Measurements from ENCODE around the gene SLC12A7.

- no peak for TF ChIP-seq CTCF (IDR thresholded peaks at IDR 0.05)
- no peak for TF ChIP-seq POLR2A (IDR thresholded peaks at IDR 0.05)
These were observed 16.3 kb upstream of the SLC12A7 start for GRCh38 chr5:1127959-1128785.

Data from heart left ventricle (tissue), 13 donors.